ENCODE data around the gene MACROD2.

Gene MACROD2

GRCh38 chr20:15582146-15582760 lies 1586.9 kb downstream of the MACROD2 start:
- DNase-seq: no peak

- no peak for DNase-seq
Measured at GRCh38 chr20:15584507-15584906, 1589.2 kb downstream of the MACROD2 start.

- no peak for DNase-seq
Measured at GRCh38 chr20:15593081-15593480, 1597.8 kb downstream of the MACROD2 start.

- no peak for DNase-seq
Measured at GRCh38 chr20:15594158-15594695, 1598.9 kb downstream of the MACROD2 start.

GRCh38 chr20:15596220-15596890 lies 1601.0 kb downstream of the MACROD2 start:
- no peak for DNase-seq

- DNase-seq: no peak
Measured at GRCh38 chr20:15597306-15597705, 1602.0 kb downstream of the MACROD2 start.

GRCh38 chr20:15599961-15600360 lies 1604.6 kb downstream of the MACROD2 start:
- no peak for DNase-seq

- DNase-seq: no peak
Measured at GRCh38 chr20:15600565-15600964, 1605.2 kb downstream of the MACROD2 start.

- DNase-seq: no peak
Measured at GRCh38 chr20:15603506-15603905, 1608.2 kb downstream of the MACROD2 start.

GRCh38 chr20:15603978-15604805 lies 1608.9 kb downstream of the MACROD2 start:
- no peak for DNase-seq

GRCh38 chr20:15609921-15610320 lies 1614.6 kb downstream of the MACROD2 start:
- DNase-seq: no peak

- no peak for DNase-seq
Measured at GRCh38 chr20:15610787-15611186, 1615.5 kb downstream of the MACROD2 start.

GRCh38 chr20:15611541-15611940 lies 1616.2 kb downstream of the MACROD2 start:
- no peak for DNase-seq

- DNase-seq: no peak
Measured at GRCh38 chr20:15612198-15612597, 1616.9 kb downstream of the MACROD2 start.

GRCh38 chr20:15612769-15613168 lies 1617.5 kb downstream of the MACROD2 start:
- DNase-seq: no peak

- no peak for DNase-seq
Measured at GRCh38 chr20:15613530-15613929, 1618.2 kb downstream of the MACROD2 start.

- DNase-seq: no peak
Measured at GRCh38 chr20:15616626-15617025, 1621.3 kb downstream of the MACROD2 start.

- DNase-seq: no peak
Measured at GRCh38 chr20:15618110-15618509, 1622.8 kb downstream of the MACROD2 start.

- DNase-seq: no peak
Measured at GRCh38 chr20:15618912-15619311, 1623.6 kb downstream of the MACROD2 start.

- DNase-seq: no peak
Measured at GRCh38 chr20:15619341-15619740, 1624.0 kb downstream of the MACROD2 start.

- no peak for DNase-seq
Measured at GRCh38 chr20:15619816-15620215, 1624.5 kb downstream of the MACROD2 start.

GRCh38 chr20:15622368-15622767 lies 1627.1 kb downstream of the MACROD2 start:
- DNase-seq: no peak

GRCh38 chr20:15623215-15623614 lies 1627.9 kb downstream of the MACROD2 start:
- DNase-seq: no peak

GRCh38 chr20:15625981-15626380 lies 1630.7 kb downstream of the MACROD2 start:
- no peak for DNase-seq
